HL-60 (cell line): Measurements from ENCODE around the gene LRPAP1.

Experiments
- DNase-seq, 2 experiments: peaks; one replicate each; pipeline ENCODE4 v3.0.0-alpha.2; 2010 to 2020; ENCODE audit warnings: low read depth in 1 of 2, low spot score in 1 of 2
- H3K27ac ChIP-seq: fragments of 250-450 bp; sonication (Bioruptor Pico); replicated peaks from 2 replicates; pipeline ENCODE4 v1.5.1; 2020; ENCODE audit warnings: mild to moderate bottlenecking, moderate library complexity
- H3K27me3 ChIP-seq: fragments of 250-450 bp; sonication (Bioruptor Pico); 2 replicates; pipeline ENCODE4 v1.5.1; 2021; ENCODE audit warnings: mild to moderate bottlenecking, moderate library complexity; ENCODE audit not compliant: insufficient read depth, poor library complexity, severe bottlenecking
- H3K4me3 ChIP-seq: replicated peaks from 2 replicates; pipeline ENCODE4 v1.5.1; 2011; ENCODE audit warnings: mild to moderate bottlenecking, control low read depth, low read length; ENCODE audit not compliant: insufficient read depth
- CTCF ChIP-seq: IDR thresholded peaks from one replicate; pipeline ENCODE4 v1.5.1; 2011; ENCODE audit warnings: low read length, control low read depth, inconsistent platforms; ENCODE audit not compliant: insufficient read depth
- GABPA ChIP-seq: IDR thresholded peaks from 2 replicates; pipeline ENCODE4 v1.6.1; 2012; ENCODE audit warnings: low read depth
- POLR2AphosphoS5 ChIP-seq: IDR thresholded peaks from 2 replicates; pipeline ENCODE4 v1.6.1; 2012; ENCODE audit warnings: low read depth
- SPI1 ChIP-seq: IDR thresholded peaks from 2 replicates; pipeline ENCODE4 v1.6.1; 2012; ENCODE audit warnings: low read depth, mild to moderate bottlenecking, borderline replicate concordance
- TF ChIP-seq, protein P1 (sequence below): IDR thresholded peaks from 2 replicates; pipeline ENCODE4 v1.6.1; 2012; ENCODE audit warnings: low read depth; ENCODE audit not compliant: insufficient replicate concordance

The LRPAP1 gene

GRCh38 chr4:3523628-3524221 lies 8.5 kb downstream of the LRPAP1 start:
- H3K4me3 ChIP-seq: no peak overlapping the region
- TF ChIP-seq SPI1 (no peak), GABPA (no peak), POLR2AphosphoS5 (no peak), CTCF (no peak)
- TF ChIP-seq, protein P1, sequence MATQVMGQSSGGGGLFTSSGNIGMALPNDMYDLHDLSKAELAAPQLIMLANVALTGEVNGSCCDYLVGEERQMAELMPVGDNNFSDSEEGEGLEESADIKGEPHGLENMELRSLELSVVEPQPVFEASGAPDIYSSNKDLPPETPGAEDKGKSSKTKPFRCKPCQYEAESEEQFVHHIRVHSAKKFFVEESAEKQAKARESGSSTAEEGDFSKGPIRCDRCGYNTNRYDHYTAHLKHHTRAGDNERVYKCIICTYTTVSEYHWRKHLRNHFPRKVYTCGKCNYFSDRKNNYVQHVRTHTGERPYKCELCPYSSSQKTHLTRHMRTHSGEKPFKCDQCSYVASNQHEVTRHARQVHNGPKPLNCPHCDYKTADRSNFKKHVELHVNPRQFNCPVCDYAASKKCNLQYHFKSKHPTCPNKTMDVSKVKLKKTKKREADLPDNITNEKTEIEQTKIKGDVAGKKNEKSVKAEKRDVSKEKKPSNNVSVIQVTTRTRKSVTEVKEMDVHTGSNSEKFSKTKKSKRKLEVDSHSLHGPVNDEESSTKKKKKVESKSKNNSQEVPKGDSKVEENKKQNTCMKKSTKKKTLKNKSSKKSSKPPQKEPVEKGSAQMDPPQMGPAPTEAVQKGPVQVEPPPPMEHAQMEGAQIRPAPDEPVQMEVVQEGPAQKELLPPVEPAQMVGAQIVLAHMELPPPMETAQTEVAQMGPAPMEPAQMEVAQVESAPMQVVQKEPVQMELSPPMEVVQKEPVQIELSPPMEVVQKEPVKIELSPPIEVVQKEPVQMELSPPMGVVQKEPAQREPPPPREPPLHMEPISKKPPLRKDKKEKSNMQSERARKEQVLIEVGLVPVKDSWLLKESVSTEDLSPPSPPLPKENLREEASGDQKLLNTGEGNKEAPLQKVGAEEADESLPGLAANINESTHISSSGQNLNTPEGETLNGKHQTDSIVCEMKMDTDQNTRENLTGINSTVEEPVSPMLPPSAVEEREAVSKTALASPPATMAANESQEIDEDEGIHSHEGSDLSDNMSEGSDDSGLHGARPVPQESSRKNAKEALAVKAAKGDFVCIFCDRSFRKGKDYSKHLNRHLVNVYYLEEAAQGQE: no peak
- DNase-seq: no peak

DNA sequence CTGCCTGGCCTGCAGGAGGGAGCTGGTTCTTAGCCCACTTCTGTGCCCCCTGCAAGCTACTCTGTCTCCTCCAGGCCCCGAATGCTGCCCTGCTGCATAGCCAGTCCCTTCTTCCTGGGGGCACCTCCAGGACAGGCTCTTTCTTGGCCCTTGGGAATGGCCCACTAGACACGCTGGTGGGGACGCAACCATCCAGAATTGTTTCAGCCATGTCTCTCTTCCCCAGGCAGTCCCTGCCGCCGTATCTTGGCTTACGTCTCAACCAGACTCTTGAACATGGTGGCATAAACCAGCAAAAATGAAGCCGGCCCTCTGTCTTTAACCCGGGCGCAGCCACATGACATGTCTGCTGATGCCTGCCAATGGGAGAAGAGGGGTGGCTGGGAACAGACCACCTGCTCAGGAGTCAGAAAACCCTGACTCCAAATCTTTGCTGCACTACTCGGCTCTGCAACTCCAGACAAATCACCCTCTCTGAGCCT lies 9.0 kb downstream of the LRPAP1 start:
- no peak for DNase-seq
- H3K27ac ChIP-seq: no peak overlapping the region
- no peaks in the 10 kb centered on the region for H3K27me3 ChIP-seq
- no peak overlapping the region for H3K4me3 ChIP-seq
- TF ChIP-seq POLR2AphosphoS5 (no peak), CTCF (no peak), SPI1 (no peak), GABPA (no peak)
- TF ChIP-seq, protein P1: no peak

More at GRCh38 chr4:3523628-3524221, 8.5 kb downstream of the LRPAP1 start:
- Histone ChIP-seq H3K27ac (no peak overlapping the region), H3K27me3 (no peaks in the 10 kb centered on the region)

DNA sequence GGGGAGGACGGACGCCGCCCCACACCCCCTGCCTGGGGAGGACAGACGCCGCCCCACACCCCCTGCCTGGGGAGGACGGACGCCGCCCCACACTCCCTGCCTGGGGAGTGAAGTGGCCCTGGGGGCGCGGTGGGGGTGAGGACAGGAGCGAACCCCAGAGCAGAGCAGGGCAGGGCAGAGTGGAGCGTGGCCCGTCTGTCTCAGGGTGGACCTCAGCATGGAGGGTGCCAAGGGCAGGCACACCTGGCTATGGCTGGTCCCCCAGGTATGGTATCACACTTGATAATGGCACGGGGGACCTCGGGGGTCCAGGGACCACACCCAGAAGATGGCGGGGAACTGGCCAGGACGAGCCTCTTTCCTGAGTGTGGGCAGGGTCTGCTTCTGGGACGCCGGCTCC lies 9.6 kb downstream of the LRPAP1 start:
- Histone ChIP-seq H3K27me3 (no peaks in the 10 kb centered on the region), H3K27ac (no peak overlapping the region), H3K4me3 (no peak overlapping the region)
- TF ChIP-seq POLR2AphosphoS5: no peak
- TF ChIP-seq CTCF: no peak
- TF ChIP-seq, protein P1: no peak
- TF ChIP-seq GABPA: no peak
- no peak for TF ChIP-seq SPI1
- DNase-seq: no peak
